Stimulated activated CD4-positive, alpha-beta T cell treated with anti-CD3 and anti-CD28 coated beads, TNF-alpha, amount 100 ng/mL, for 1 hour (primary cell): ENCODE results near the gene KRCC1.
A peak's percentile ranks its signal among the peaks of the same experiment; 100 is the strongest.

Experiments
- DNase-seq, 3 donors: peaks; one replicate each; pipeline ENCODE4 v3.0.0-alpha.2; 2020; ENCODE audit warnings: low read depth in 3 of 3, low spot score in 1 of 3

KRCC1 gene

DNA sequence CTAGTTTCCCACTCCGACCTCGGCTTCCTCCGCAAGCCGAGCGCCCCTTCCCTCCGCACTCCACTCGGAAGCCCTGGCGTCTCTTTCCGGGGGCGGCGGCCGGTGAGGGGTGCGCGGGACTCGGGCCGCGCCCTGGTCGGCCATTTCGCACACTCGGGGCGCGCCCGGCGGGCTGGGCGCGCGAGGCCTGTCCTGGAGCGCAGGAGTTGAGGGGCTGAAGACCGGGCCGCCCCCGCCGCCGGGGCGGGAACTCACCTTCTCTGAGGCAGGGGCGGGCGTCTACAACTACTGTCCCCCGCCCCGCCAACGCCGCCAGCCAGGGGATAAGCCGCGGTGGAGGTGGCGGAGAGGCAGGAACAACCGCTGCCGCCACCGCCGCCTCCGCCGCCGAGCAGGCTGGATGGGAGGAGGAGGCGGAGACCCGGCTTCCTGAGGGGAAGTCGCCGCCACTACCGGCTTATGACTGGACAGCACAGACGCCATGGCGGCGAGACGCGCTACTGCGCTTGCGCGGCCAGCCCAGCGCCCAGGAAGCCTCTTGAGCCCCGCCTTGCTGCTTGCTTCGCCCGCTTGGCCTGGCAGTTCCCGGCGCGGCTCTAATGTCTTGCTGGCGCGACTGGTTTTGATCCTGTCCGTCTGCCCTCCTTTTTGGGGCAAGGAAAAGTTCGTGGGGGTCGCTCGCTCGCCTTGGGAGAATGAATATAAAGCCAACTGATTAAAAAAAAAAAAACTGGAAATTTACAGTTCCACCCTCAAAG is at the start of gene KRCC1:
Gene KRCC1 (minus strand): TSS at position 413 of the 758 bp plus-strand sequence. CDS start 27,220 bp downstream, outside the sequence.
- peak; percentile 82 to 89 (median 88) for DNase-seq

DNA sequence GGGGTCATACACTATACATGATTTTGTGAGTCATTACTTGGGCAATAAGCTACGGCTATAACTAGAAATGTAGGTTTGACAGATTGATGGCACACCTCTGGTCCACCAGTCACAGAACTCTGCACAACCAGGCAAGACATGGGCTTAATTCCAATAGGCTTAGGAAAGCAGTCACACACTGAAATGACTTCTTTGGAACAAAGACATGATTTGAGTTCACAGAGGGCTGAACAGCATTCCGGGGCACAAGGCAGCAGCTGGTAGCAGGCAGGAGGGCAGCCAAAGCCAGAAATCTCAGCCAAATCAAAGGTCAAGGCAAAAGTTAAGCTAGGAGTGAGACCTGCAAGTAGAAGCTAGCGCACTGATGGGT is 44.9 kb upstream of the KRCC1 start:
- DNase-seq = no peak

DNA sequence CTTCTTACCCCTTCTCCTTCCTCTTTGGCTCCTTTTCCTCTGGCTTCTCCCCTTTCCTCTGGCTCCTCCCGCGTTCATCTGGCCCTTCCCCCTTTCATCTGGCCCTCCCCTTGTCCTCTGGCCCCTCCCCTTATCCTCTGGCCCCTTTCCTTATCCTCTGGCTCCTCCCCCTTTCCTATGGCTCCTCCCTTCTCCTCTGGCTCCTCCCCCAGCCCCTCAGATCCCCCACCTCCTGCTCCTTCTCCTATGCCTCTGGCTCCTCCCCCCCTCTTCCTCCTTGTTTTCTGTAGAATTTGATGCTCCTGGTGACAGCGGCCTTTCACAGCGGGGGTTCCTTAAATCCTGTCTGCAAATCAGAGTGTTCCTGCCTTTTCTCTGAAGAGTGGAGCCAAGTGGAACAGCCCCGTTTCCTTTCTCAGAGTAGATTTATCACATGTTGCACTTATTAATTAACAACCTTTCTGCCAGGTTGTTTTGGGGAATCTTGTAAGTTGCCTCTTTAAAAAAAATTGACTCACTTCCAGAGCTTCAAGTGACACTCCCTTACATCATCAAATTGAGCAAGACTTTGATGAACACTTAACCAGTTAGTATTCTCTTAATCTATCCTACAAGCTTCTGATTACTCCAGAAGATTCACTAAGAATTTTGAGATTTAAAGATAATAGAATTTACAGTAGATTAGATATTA is 44.4 kb upstream of the KRCC1 start:
- no peak for DNase-seq

DNA sequence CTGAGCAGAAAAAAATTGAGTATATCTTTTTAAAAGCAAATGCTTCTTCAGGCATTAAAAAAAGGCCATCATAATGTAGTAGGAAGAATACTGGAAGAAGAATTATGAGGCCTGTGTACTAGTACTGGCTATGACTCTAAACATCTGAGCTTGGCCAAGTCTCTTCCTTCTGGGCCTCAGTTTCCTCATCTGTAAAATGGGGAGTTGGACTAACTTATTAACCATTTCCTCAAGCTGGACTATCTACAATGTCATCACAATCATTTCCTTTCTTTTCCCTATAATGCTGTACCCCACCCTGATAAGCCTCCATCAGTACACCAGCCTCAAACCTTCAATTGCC is 42.9 kb upstream of the KRCC1 start:
- DNase-seq = no peak

DNA sequence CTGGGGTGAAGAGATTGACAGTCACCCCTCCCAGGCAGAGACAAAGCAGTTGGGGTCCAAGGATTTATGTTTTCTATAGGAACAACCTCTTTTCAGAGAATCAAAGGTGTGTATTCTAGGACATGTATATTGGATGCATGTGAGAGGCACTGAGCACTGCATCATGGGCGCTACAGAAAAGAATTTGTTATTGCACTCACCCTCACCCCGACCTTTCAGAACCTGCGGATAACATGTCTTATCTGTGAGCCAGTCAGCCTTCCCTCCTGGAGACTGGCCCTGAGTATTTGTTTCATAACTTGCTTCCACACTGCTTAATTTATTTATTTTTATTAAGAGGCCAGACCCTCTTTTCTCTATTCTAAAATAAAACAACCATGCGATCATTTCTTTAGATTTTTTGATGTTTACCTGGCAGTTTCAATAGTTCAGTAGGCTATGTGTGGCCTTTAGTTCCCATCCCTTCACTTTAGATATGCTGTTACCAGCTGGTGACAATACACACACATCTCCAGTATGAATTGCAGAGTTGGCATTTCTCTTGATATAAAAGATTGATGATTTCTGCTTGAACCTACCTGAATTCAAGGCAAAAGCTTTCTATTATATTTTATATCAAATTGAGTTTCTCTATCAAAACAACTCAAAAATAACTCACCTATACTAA is 42.4 kb upstream of the KRCC1 start:
- no peak for DNase-seq

DNA sequence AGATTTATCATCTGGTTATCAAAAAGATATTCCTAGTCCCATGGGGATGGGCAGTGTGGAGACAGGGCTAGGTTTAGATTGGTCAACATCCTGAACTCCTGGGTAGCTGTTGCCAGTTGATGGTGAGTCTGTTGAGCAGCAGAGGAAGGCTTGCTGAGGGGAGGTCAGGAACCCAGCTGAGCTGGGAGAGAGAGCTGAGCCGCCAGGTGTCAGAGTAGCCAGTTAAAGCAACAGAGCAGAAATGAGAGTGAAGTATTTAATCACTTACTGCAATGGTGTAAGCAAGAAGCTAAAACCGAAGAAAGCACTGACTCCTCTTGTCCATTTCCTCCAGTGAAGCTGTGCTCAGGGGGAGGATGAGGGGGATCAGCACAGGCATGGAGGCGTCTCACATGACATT is 41.6 kb upstream of the KRCC1 start:
- no peak for DNase-seq

DNA sequence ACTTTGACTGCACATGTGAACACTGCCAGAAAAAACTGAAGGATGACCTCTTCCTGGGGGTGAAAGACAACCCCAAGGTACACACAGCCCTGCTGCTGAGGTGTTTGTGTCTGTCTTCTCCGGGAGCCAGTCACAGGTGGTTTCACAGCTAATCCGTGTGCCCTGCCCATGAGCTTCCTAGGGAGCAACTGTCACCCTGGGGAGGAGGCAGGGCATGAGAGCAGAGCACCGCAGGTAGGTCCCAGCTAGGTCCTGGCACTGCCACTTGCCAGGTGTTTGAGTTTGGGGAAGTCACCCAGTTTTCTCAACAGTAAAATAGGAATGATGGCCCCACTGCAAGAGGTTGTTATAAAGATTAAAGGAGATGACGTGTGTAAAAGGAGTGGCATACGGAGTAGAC is 41.1 kb upstream of the KRCC1 start:
- no peak for DNase-seq

DNA sequence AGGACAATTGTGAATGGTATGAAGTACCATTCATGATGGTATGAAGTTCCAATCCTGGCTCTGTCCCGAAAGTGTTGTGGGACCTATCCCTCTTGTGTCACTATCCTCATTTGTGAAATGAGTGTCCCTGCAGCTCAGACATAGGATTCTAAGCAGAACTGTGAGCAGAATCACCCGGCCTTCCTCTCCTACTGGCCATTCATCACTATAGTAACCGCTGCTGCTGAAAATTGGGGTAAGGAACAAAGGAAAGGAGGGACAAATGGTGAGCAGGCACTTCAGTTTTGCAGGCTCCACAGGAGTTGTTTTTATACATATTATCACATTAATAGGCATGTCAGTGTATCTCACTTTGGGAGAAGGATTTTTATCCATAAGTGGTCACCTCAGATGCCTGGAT is 39.4 kb upstream of the KRCC1 start:
- no peak for DNase-seq

DNA sequence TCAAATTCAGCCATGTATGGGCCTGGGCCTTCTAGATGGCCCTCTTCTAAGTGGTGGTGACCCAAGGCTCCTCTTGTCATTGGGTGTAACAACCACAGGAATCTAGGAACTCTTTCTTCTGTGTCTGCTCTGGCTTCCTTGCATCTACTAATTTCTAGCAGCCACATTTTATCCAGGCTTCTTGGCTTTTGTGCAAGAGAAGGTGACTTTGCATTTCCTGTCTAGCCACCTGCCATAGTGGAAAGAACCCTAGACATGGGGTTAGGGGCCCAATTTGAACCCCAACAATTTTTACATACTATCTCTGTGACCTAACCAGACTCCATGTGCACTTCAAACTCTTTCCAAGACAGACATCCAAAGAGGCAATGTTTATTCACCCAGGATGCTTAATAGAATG is 37.2 kb upstream of the KRCC1 start:
- DNase-seq = no peak

DNA sequence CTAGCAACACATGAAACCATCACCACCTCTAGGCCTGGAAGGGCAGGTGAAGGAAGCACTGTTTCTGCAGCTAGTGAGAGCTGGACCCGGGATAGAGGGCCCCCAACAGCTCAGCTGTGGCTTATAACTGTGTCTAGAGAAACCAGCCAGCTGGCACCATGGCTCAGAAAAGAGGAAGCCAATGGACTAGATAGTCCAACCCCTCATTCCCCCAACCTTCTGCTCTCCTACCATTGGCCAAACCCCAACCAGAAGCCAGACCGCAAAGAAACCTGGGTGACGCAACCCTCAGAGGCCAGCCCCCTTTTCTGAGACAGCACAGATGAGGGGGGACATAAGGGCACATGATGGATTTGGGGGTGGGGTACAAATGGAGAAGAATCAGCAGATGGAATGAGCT is 36.4 kb upstream of the KRCC1 start:
- DNase-seq = no peak

DNA sequence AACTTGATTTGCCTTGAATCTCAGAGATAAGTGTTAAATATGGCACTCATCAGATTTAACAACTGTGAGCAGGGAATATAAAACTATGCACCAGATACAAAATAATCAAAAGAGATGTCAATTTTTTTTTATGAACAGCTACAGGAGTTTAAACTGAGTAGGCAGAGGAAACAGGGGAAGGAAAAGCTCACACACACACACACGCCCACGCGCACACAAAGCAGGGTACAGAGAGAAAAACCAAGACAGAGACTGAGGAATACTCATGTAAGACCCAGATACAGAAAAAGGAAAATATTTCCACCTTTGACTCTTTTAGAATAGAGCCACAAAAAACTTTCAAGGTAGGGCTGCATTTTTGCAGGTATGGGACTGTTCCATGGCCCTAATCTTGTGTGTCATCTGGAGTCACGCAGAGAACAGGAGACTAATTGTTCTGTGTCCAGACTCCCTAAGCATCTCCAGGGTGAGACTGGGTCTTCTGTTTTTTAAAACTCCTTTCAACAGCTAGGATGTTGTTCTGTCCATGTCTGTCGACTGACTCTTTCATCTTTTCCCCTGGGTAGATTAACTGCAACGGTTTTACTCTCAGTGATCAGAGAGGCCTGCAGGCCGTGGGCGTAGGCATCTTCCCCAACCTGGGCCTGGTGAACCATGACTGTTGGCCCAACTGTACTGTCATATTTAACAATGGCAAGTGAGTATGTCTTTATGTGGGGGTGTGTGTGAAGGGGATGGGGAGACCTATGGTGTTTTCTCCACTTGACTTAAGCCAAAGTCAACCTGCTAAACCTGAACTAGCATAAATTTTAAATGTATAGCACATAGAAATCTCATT is 35.1 kb upstream of the KRCC1 start:
- DNase-seq = peak in 1 of 3 donors; percentile 22

DNA sequence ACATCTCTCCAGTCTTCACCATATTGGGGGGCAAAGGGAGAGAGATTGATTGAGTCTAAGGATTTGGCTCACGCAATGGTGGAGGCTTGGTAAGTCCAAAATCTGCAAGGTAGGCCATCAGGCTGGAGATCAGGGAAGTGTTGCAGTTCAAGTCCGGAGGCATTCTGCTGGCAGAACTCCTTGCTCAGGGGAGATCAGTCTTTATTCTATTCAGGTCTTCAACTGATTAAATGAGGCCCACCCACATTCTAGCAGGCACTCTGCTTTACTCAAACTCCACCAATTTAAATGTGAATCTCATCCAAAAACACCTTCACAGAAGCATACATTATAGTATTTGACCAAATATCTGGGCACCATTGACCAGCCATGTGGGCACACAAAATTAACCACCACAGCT is 33.4 kb upstream of the KRCC1 start:
- no peak for DNase-seq

DNA sequence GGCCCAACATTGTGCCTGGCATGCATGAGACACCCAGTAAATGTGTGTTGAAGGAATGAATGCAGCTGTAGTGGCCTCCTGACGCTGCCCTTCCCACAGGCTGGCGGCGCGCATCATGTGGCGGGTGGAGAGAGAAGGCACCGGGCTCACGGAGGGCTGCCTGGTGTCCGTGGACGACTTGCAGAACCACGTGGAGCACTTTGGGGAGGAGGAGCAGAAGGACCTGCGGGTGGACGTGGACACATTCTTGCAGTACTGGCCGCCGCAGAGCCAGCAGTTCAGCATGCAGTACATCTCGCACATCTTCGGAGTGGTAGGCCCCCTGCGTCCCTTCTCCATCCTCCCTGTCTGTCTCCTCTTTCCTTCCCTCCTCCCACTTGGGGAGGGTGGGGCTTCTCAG is 32.2 kb upstream of the KRCC1 start:
- DNase-seq = no peak

DNA sequence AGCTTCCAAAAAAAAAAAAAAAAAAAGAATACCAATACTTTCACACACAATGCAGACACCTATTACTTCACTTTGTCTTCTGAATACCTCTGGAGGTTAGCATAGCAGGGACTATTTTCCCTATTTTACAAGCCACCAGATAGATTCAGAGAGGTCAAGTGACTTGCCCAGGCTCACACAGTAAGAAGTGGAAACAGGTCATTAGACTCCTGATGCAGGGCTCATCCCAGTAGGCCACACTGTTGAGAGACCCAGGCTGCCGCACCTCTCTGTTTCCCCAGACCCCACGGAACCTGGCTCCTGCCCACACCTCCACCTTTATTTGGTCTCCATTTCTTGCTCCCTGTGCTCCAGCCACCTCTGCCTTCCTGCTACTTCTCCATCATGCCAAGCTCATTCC is 31.5 kb upstream of the KRCC1 start:
- no peak for DNase-seq

DNA sequence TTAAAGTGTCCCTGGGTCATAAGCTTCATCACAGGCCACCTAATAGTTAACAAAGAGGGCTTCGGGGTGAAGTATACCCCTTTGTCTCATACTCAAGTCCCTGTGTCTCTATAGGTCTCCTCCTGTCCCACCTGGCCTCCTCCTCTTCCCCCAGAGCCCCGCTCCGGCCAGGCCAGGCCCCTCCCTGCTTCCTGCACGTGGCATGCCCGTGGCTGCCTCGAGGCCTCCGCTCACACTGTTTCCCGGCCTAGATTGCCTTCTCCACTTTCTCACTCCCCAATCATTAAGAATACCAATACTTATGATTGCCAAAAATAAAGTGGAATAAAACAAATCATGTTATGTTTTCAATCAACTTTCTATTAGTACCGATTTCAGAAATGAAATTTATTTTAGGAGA is 30.8 kb upstream of the KRCC1 start:
- no peak for DNase-seq

DNA sequence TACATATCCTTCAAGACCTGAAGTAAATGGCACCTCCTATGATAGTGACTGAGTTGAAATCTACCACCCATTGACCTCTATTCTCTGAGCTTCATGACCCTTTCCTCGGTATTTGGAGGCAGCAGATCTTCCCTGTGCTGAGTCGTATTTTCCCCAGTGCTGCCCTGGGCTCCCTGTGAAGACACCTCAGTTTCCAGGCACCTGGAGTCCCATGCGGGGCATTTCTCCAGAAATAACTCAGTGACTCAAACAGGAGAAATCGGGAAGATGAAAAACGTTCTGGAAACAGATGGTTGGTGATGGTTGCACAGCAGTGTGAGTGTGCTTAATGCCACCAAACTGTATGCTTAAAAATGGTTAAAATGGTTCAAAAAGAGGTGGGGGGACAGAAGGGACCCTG is 30.0 kb upstream of the KRCC1 start:
- no peak for DNase-seq

DNA sequence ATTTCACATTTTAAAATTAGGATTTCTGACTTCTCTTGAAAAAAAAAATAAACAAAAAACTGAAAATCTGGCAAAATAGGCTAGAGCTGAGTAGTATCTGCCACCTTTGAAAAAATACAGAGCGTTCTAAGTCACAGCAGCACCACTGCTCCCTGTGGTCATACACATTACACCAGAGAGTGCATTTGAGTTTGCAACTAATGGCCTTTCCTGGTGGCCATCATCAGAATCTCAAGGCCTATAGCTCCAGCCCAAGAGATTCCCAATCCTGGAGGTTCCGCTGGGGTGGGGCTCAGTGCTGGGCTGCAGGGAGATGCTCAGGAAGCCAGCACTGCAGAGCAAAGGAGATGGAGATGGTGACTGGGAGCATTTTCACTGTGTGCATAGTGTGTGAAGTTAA is 29.5 kb upstream of the KRCC1 start:
- DNase-seq = no peak

DNA sequence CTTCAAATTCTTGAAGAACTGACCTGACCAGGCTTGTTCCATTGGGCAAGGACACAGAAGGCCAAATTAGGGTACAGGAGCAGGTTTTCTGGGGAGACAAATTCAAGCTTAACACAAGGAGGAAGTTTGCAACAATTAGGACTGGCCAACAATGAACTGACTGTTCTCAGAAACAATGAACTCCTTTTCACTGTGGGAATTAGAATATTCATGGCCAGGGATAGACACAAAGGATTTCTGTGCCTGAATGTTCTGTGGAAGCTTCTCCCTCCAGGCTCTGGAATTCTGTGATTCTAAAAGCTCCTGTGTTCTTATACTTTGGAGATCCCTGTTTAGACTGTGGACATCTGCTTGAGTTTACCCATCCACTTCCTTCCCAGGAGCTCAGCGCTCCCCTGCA is 27.2 kb upstream of the KRCC1 start:
- no peak for DNase-seq

DNA sequence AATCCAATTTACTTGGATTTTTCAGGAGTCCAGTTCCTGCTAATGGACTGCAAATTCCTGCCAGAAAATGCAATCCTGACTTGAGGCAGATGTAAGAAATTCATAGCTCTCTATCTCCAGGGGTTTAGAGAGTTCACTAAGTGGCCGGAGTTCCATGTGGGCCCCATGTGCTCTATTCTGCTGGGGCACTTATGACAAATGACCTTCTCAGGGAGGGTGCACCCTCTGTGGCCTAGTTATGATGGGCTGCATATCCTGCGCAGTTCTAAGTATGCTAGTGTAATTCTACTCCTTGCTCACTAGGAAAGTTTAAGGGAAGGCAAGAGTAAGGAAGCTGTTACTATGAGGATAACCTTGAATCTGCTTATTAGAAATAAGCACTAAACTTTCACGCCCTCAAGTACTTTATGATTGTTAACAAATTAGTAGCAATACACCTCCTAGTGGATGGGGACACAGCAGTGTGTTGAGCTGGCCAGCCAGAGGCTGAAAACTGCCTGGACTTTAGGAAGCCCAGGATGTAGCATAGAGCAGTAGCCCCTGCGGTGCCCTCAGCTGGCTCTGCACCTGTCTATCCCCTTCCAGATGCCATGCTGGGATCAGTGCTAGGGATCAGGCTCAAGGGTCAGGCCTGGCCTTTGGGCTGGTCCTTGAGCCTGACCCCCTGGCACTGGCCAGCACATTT is 26.5 kb upstream of the KRCC1 start:
- DNase-seq = no peak

DNA sequence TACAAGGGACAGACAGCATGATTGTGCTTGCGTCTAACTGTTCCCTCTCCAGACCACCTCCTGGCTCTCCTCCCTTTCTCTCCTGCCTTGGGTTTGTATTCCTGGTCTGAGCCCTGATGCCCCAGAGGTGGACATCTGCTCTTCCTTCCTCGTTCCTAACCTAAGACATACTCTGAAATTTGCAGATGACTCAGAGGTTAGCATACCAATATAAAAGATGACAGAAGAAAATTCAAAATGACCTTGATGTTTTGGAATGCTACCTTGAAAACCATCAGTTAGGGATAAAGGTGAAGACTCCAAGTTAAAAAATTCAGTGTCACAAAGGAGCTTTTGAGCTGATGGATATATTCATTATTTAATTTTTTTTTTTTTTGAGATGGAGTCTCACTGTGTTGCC is 25.0 kb upstream of the KRCC1 start:
- no peak for DNase-seq

DNA sequence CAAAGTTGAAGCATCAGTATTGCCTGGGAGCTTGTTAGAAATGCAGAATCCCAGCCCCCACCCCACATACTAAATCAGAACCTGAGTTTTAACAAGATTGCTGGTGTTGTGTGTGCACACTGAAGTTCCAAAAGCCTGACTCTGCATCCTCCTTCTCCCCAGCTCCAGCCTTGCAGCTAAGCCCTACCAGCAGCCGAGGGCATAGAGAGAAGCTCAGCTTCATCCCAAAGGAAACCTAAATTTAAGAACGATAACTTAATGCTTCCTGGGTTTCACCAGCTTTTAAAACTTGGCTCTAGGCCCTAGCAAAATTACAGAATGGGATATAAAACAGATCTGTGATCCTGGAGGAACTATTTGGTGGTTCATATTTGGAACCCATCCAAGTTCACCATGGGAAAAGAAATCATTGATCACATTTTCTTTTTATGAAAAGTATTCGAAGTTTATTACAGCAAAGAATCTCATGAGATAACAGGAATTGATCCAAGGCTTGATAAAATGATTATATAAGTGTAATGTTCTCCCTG is 23.1 kb upstream of the KRCC1 start:
- no peak for DNase-seq
